D341Med (cell line): Measurements from ENCODE around the gene UNC13B.
A peak's percentile ranks its signal among the peaks of the same experiment; 100 is the strongest.

Experiments
- DNase-seq: peaks from one replicate; pipeline ENCODE4 v3.0.0; 2012; ENCODE audit warnings: low spot score

UNC13B gene

GRCh38 chr9:35277628-35278359, 116.0 kb downstream of the UNC13B start:
- DNase-seq, result no peak

GRCh38 chr9:35279946-35280345, 118.1 kb downstream of the UNC13B start:
- no peak for DNase-seq

- no peak for DNase-seq
Observed at GRCh38 chr9:35280399-35280798, 118.6 kb downstream of the UNC13B start.

GRCh38 chr9:35285731-35286130, 123.9 kb downstream of the UNC13B start:
- no peak for DNase-seq

- DNase-seq, result no peak
Observed at GRCh38 chr9:35286381-35286780, 124.6 kb downstream of the UNC13B start.

- no peak for DNase-seq
Observed at GRCh38 chr9:35287987-35288632, 126.3 kb downstream of the UNC13B start.

- no peak for DNase-seq
Observed at GRCh38 chr9:35288778-35289177, 127.0 kb downstream of the UNC13B start.

- no peak for DNase-seq
Observed at GRCh38 chr9:35293376-35293964, 131.7 kb downstream of the UNC13B start.

GRCh38 chr9:35294066-35294465, 132.3 kb downstream of the UNC13B start:
- DNase-seq, result no peak

GRCh38 chr9:35294556-35294955, 132.7 kb downstream of the UNC13B start:
- no peak for DNase-seq

- DNase-seq, result no peak
Observed at GRCh38 chr9:35295369-35296036, 133.7 kb downstream of the UNC13B start.

- no peak for DNase-seq
Observed at GRCh38 chr9:35303567-35303966, 141.8 kb downstream of the UNC13B start.

- DNase-seq, result no peak
Observed at GRCh38 chr9:35306283-35306682, 144.5 kb downstream of the UNC13B start.

GRCh38 chr9:35308316-35308715, 146.5 kb downstream of the UNC13B start:
- no peak for DNase-seq

GRCh38 chr9:35311891-35312639, 150.3 kb downstream of the UNC13B start:
- DNase-seq, result no peak

- DNase-seq, result no peak
Observed at GRCh38 chr9:35313460-35313859, 151.7 kb downstream of the UNC13B start.

- no peak for DNase-seq
Observed at GRCh38 chr9:35313916-35314315, 152.1 kb downstream of the UNC13B start.

GRCh38 chr9:35318741-35319140, 156.9 kb downstream of the UNC13B start:
- DNase-seq, result no peak

GRCh38 chr9:35322075-35322885, 160.5 kb downstream of the UNC13B start:
- peak; percentile 50 for DNase-seq

- DNase-seq, result no peak
Observed at GRCh38 chr9:35324966-35325365, 163.2 kb downstream of the UNC13B start.

GRCh38 chr9:35333551-35333950, 171.7 kb downstream of the UNC13B start:
- DNase-seq, result no peak
